ENCODE data around the gene C2CD2.

DNA sequence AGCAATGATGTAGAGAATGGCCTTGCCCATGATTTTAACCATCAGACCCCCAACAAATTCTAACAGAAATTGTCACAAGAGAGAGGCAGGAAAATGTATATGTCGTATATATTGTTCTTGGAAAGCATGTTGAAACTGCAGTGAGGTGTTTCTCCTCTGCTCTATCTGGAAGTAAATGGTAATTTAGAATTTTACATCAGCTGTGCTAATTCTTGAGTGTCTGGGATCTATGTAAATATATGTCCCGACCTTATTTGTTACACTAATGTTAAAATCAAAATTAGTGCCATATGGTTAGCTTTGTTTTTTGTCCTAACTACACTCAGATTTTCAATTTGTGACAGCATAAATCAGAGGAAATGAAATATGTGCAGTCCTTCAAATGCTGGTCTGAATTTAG, 35.9 kb upstream of the C2CD2 start:
- TF ChIP-seq, protein P1, sequence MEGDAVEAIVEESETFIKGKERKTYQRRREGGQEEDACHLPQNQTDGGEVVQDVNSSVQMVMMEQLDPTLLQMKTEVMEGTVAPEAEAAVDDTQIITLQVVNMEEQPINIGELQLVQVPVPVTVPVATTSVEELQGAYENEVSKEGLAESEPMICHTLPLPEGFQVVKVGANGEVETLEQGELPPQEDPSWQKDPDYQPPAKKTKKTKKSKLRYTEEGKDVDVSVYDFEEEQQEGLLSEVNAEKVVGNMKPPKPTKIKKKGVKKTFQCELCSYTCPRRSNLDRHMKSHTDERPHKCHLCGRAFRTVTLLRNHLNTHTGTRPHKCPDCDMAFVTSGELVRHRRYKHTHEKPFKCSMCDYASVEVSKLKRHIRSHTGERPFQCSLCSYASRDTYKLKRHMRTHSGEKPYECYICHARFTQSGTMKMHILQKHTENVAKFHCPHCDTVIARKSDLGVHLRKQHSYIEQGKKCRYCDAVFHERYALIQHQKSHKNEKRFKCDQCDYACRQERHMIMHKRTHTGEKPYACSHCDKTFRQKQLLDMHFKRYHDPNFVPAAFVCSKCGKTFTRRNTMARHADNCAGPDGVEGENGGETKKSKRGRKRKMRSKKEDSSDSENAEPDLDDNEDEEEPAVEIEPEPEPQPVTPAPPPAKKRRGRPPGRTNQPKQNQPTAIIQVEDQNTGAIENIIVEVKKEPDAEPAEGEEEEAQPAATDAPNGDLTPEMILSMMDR (conservative IDR thresholded peaks at IDR 0.05; ENCODE audit: low read depth, low read length) = no peak
- TF ChIP-seq EZH2 (IDR thresholded peaks at IDR 0.05; ENCODE audit: borderline replicate concordance, low read depth, low read length, poor library complexity, severe bottlenecking) = no peak
